Activated CD4-positive, alpha-beta T cell treated with anti-CD3 and anti-CD28 coated beads for 48 hours (primary cell): ENCODE results near the gene ITCH.

Source experiments
- DNase-seq: peaks from one replicate; pipeline ENCODE4 v3.0.0-alpha.2; 2020

The ITCH gene

GRCh38 chr20:34536798-34537394, 173.8 kb downstream of the ITCH start:
- DNase-seq, result peak; percentile 74

- no peak for DNase-seq
Measured at GRCh38 chr20:34537651-34538050, 174.6 kb downstream of the ITCH start.

GRCh38 chr20:34538671-34539123, 175.6 kb downstream of the ITCH start:
- DNase-seq, result peak; percentile 75

GRCh38 chr20:34539756-34540155, 176.7 kb downstream of the ITCH start:
- DNase-seq, result no peak

GRCh38 chr20:34540596-34541263, 177.7 kb downstream of the ITCH start:
- DNase-seq, result no peak

- DNase-seq, result no peak
Measured at GRCh38 chr20:34541264-34541901, 178.3 kb downstream of the ITCH start.

GRCh38 chr20:34541917-34542316, 178.8 kb downstream of the ITCH start:
- no peak for DNase-seq

GRCh38 chr20:34542439-34542838, 179.4 kb downstream of the ITCH start:
- no peak for DNase-seq

- DNase-seq, result no peak
Measured at GRCh38 chr20:34543463-34544056, 180.5 kb downstream of the ITCH start.

- peak; percentile 48 for DNase-seq
Measured at GRCh38 chr20:34544109-34544796, 181.2 kb downstream of the ITCH start.

GRCh38 chr20:34546751-34547181, 183.7 kb downstream of the ITCH start:
- DNase-seq, result no peak

- no peak for DNase-seq
Measured at GRCh38 chr20:34547844-34548613, 185.0 kb downstream of the ITCH start.

GRCh38 chr20:34549291-34549928, 186.3 kb downstream of the ITCH start:
- no peak for DNase-seq

- DNase-seq, result no peak
Measured at GRCh38 chr20:34549929-34550305, 186.8 kb downstream of the ITCH start.

GRCh38 chr20:34552569-34552968, 189.5 kb downstream of the ITCH start:
- no peak for DNase-seq

GRCh38 chr20:34553366-34553867, 190.3 kb downstream of the ITCH start:
- no peak for DNase-seq

- DNase-seq, result no peak
Measured at GRCh38 chr20:34557936-34558319, 194.9 kb downstream of the ITCH start.

GRCh38 chr20:34558320-34559218, 195.5 kb downstream of the ITCH start, which contains the start of gene MAP1LC3A:
MAP1LC3A (plus strand) TSS chr20:34558718; CDS start chr20:34558869, 151 bp downstream.
- peak; percentile 94 for DNase-seq

GRCh38 chr20:34559311-34560140, 196.5 kb downstream of the ITCH start:
- DNase-seq, result no peak

GRCh38 chr20:34560141-34560523, 197.1 kb downstream of the ITCH start:
- no peak for DNase-seq
